HepG2 (cell line): ENCODE measurements around the gene ADAD2. TPM values are rescaled to one million over a fixed set of nuclear protein-coding genes. Genes with fewer than 3 reads are reported as not detected.

Experiments
- KAT8 ChIP-seq: IDR thresholded peaks from 2 replicates; pipeline ENCODE4 v1.6.1; 2016; ENCODE audit warnings: missing genetic modification reagents, missing compliant biosample characterization
- MNT ChIP-seq: fragments of 450-650 bp; IDR thresholded peaks from 2 replicates; pipeline ENCODE4 v1.6.1; 2016
- TFDP1 ChIP-seq: IDR thresholded peaks from 2 replicates; pipeline ENCODE4 v1.6.1; 2016; ENCODE audit warnings: missing compliant biosample characterization, missing genetic modification reagents, borderline replicate concordance
- ZBTB4 ChIP-seq: sonication (generic); formaldehyde crosslinking; IDR thresholded peaks from 2 replicates; pipeline ENCODE4 v1.4.0; 2020; ENCODE audit warnings: missing genetic modification reagents, mild to moderate bottlenecking, borderline replicate concordance
- polyA plus RNA-seq, 8 experiments: library from polyadenylated mRNA; depleted of rRNA in 3 of 8; stranded (reverse) in 7 of 8; unstranded in 1 of 8; fragments of >200 nt; fragmentation: Illumina TruSeq in 4 of 8; extraction: Trizol in 4 of 8; gene quantifications; 2 replicates each; pipeline versions ENCODE4 v1.2.1 to v1.2.3, GENCODE V29; 2011 to 2016; ENCODE audit warnings: low read depth in 4 of 8, missing spikeins in 1 of 8, mixed read lengths in 1 of 8; ENCODE audit not compliant: insufficient read depth in 1 of 8
- total RNA-seq, 5 experiments: library from RNA; depleted of rRNA; stranded (reverse); fragments of >200 nt; fragmentation: Illumina TruSeq; extraction: Trizol; gene quantifications; 2 replicates each; pipeline ENCODE4 v1.2.3, GENCODE V29; 2016; ENCODE audit warnings: low read depth in 1 of 5
- TF ChIP-seq, protein P1 (sequence below): IDR thresholded peaks from 2 replicates; pipeline ENCODE4 v1.6.1; 2016

Gene ADAD2
- total and polyA plus RNA-seq, 2 of the 13 experiments (the other 11 are each of a cell fraction or from before 2014, with no cell fraction given) = not detected

DNA sequence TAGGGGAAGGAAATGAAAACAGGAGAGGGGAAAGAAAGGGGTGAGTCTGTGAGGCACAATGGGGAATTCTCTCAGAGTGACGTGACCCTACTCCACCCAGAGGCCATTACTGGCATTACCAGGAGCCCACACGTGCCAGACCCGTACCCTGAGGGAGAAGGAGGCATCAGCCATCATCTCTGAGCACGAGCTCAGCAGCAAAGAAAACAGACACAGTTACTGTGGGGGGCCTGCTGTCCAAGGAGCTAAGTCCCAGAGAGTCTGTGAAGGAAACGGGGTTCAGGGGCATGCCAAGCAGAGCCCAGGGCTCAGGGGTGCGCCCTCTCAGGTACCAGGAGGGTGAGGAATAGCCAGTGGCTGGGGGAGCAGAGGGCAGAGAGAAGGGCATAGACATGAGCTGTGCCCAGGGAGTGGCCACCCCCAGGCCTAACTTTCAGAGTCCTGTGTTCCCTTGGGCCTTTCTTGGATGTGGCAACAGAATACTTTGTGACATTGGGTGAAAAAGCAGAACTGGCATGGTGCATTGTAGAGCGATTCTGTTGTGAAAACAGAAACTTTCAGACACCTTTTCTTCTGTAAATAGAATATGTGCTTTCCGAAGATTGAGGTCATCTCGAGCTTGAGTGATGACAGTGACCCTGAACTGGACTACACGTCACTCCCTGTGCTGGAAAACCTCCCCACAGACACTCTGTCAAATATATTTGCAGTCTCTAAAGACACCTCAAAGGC, 15.4 kb upstream of the ADAD2 start (continued):
- 0 out of 2 replicates have a peak, but pooled peaks have one; percentile 27 for TF ChIP-seq TFDP1 (CRISPR knock-in tag)
- TF ChIP-seq, protein P1, sequence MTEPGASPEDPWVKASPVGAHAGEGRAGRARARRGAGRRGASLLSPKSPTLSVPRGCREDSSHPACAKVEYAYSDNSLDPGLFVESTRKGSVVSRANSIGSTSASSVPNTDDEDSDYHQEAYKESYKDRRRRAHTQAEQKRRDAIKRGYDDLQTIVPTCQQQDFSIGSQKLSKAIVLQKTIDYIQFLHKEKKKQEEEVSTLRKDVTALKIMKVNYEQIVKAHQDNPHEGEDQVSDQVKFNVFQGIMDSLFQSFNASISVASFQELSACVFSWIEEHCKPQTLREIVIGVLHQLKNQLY (CRISPR knock-in tag) = no peak
- 0 out of 2 replicates have a peak, but pooled peaks have one; percentile 34 for TF ChIP-seq KAT8
- TF ChIP-seq ZBTB4 (CRISPR knock-in tag) = no peak
- peak; percentile 41; the same call in 1 of the 2 replicates for TF ChIP-seq MNT
